Measurements from ENCODE around the gene KDM4C.

KDM4C gene

GRCh38 chr9:6977761-6978160 lies 220.0 kb downstream of the KDM4C start:
- Histone ChIP-seq H3K27me3 (no peaks in the 10 kb centered on the region), H3K4me1 (peaks cover 9% of the 10 kb centered on the region), H3K4me3 (ENCODE audit: low read depth, low read length) (no peak overlapping the region), H3K9me3 (no peaks in the 10 kb centered on the region; the same call in 1 of the 2 replicates), H3K36me3 (no peaks in the 10 kb centered on the region)
- DNase-seq, result no peak
- no peak for TF ChIP-seq CTCF (IDR thresholded peaks at IDR 0.05; ENCODE audit: low read depth, low read length)

GRCh38 chr9:6978591-6978990 lies 220.8 kb downstream of the KDM4C start:
- TF ChIP-seq CTCF (IDR thresholded peaks at IDR 0.05; ENCODE audit: low read depth, low read length), result no peak
- DNase-seq, result peak; percentile 11
- no peaks in the 10 kb centered on the region; the same call in 1 of the 2 replicates for H3K9me3 ChIP-seq
- H3K4me1 ChIP-seq, result peaks cover 9% of the 10 kb centered on the region
- H3K36me3 ChIP-seq, result no peaks in the 10 kb centered on the region; the same call in 1 of the 2 replicates
- no peak overlapping the region for H3K4me3 ChIP-seq (ENCODE audit: low read depth, low read length)
- no peaks in the 10 kb centered on the region for H3K27me3 ChIP-seq

- H3K27me3 ChIP-seq, result no peaks in the 10 kb centered on the region
- H3K4me1 ChIP-seq, result no peaks in the 10 kb centered on the region; the same call in 1 of the 2 replicates
- TF ChIP-seq CTCF (IDR thresholded peaks at IDR 0.05; ENCODE audit: low read depth, low read length), result no peak
- no peak for DNase-seq
- H3K4me3 ChIP-seq (ENCODE audit: low read depth, low read length), result no peak overlapping the region
- H3K36me3 ChIP-seq, result peaks cover 9% of the 10 kb centered on the region
- no peaks in the 10 kb centered on the region for H3K9me3 ChIP-seq
Observed at GRCh38 chr9:6984941-6985578, 227.3 kb downstream of the KDM4C start.

GRCh38 chr9:6986141-6986815 lies 228.5 kb downstream of the KDM4C start:
- H3K36me3 ChIP-seq, result peaks cover 9% of the 10 kb centered on the region
- TF ChIP-seq CTCF (IDR thresholded peaks at IDR 0.05; ENCODE audit: low read depth, low read length), result no peak
- no peaks in the 10 kb centered on the region for H3K9me3 ChIP-seq
- no peak for DNase-seq
- no peaks in the 10 kb centered on the region for H3K4me1 ChIP-seq
- no peak overlapping the region for H3K4me3 ChIP-seq (ENCODE audit: low read depth, low read length)
- H3K27me3 ChIP-seq, result no peaks in the 10 kb centered on the region

- DNase-seq, result no peak
- no peak for TF ChIP-seq CTCF (IDR thresholded peaks at IDR 0.05; ENCODE audit: low read depth, low read length)
- no peaks in the 10 kb centered on the region for H3K27me3 ChIP-seq
- no peak overlapping the region for H3K4me3 ChIP-seq (ENCODE audit: low read depth, low read length)
- no peaks in the 10 kb centered on the region for H3K4me1 ChIP-seq
- H3K36me3 ChIP-seq, result peaks cover 9% of the 10 kb centered on the region
- H3K9me3 ChIP-seq, result no peaks in the 10 kb centered on the region
Observed at GRCh38 chr9:6987381-6987780, 229.6 kb downstream of the KDM4C start.

- no peak for TF ChIP-seq CTCF (IDR thresholded peaks at IDR 0.05; ENCODE audit: low read depth, low read length)
- Histone ChIP-seq H3K4me3 (ENCODE audit: low read depth, low read length) (no peak overlapping the region), H3K36me3 (peaks cover 4% of the 10 kb centered on the region; the same call in 1 of the 2 replicates), H3K27me3 (no peaks in the 10 kb centered on the region), H3K4me1 (no peaks in the 10 kb centered on the region), H3K9me3 (no peaks in the 10 kb centered on the region)
- DNase-seq, result no peak
Observed at GRCh38 chr9:6991418-6991817, 233.6 kb downstream of the KDM4C start.

All from BE2C (cell line).